ENCODE data around the gene UBXN11. TPM values are rescaled to one million over a fixed set of nuclear protein-coding genes. Genes with fewer than 3 reads are reported as not detected.
"Not testable (repeated sequence)": the region's sequence is repeated elsewhere in the genome, so short reads cannot be mapped to it uniquely, and the experiment has no call there.

Gene UBXN11
- polyA plus RNA-seq, 1 donor from 2014 or later: 11.2 TPM

DNA sequence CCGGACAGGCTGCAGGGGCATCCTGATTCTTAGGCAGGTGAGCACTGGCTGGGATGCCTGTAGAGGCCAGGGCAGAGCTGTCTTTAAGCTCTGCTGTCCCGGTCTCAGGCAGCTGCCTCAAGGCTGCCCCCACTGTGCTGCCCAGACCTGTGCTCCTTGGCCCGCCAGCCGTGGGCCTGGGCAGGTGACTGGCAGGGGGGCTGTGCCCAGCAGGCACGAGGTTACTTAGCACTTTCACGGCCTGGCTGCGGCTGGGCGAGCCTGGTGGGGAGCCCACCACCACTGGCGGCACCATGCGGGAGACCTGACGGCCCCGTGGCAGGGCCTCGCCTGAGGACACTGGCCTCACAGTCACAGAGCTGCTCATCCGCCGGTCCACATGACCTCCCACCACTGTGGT lies 39.3 kb upstream of the UBXN11 start:
- Mint-ChIP-seq H3K27me3 (peaks cover 1% of the 10 kb centered on the region), H3K4me3 (no peak overlapping the region), H3K9me3 (no peaks in the 10 kb centered on the region), H3K4me1 (peaks cover 0 to 1% (median 1%) of the 10 kb centered on the region in 3 donors), H3K27ac (no peak overlapping the region), H3K36me3 (no peaks in the 10 kb centered on the region)

DNA sequence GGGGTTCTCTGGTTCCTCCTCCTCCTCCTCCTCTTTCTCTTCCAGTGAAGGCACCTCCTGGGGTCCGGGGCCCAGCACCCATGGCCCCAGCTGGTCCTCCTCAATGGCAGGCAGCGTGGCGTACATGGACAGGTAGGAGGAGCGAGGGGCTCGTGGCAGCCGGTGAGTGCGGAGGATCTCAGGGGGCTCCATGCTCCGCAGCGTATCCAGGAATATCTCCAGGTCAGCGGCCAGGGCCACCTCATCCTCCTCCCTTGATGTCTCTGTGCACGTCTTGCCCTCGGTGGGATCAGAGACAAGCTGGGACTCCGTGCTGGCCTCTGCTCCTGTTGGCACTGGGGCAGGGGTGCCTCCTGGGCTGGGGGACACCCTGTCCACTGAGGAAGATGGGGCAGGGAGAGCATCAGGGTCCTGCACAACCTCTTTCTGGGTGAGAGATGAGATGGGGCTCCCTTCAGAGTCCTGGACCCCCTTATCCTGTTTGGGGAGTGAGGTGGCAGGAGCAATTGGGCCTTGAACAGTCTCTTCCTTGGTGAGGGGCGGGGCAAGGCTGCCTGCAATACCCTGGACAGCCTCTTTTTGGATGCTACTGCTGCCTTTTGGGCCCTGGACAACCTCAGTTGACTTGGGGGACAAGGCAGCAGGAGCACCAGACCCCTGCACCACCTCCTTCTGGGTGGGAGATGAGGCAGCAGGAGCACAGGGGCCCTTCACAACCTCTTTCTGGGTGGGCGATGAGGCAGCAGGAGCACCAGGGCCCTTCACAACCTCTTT lies 37.9 kb upstream of the UBXN11 start:
- no peak overlapping the region for H3K27ac Mint-ChIP-seq
- H3K4me1 Mint-ChIP-seq: peaks cover 0 to 1% (median 1%) of the 10 kb centered on the region in 3 donors
- no peaks in the 10 kb centered on the region for H3K36me3 Mint-ChIP-seq
- H3K27me3 Mint-ChIP-seq: peaks cover 1% of the 10 kb centered on the region
- no peaks in the 10 kb centered on the region for H3K9me3 Mint-ChIP-seq
- no peak overlapping the region for H3K4me3 Mint-ChIP-seq

DNA sequence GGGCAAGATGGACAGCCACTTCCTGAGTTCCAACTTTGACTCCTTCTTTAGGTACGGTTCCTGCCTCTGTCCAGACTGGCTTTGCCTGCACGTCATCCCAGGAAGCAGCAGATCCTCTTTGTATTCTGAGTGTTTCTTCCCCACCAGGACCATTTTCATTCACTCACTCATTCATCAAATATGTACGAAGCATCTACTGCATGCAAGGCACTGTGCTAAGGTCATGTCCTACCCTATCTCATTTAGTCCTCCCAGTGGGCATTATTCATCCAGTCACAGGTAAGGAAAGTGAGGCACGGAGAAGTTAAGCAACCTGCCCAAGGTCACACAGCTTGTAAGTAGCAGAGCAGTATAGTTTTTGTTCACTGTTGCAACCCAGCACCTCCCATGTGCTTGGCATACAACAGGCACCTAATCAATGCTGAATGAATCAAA lies 33.6 kb upstream of the UBXN11 start:
- Mint-ChIP-seq H3K4me3 (no peak overlapping the region), H3K27me3 (peaks cover 1% of the 10 kb centered on the region), H3K27ac (peak overlapping the region in 1 of 3 donors; percentile 45), H3K36me3 (no peaks in the 10 kb centered on the region), H3K4me1 (peaks cover 0 to 6% (median 4%) of the 10 kb centered on the region in 3 donors), H3K9me3 (no peaks in the 10 kb centered on the region)

DNA sequence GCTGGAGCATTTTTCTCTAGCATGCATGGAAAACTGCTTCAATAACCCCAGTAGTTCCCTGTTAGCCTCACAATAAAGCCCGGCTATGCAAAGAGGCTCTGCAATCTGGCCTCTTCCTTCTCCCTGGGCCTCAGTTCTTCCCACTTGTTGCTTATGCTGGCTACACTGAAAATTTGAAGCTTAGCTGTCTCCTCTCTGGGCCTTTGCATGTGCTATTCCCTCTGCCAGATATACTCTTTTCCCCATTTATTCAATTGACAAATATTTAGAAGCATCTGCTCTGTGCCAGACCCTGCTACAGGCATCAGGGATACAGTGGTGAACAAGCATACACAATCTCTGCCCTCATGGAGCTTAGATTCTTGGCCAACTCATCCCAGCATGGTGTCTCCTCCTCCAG lies 32.2 kb upstream of the UBXN11 start:
- H3K27me3 Mint-ChIP-seq: peaks cover 1% of the 10 kb centered on the region
- H3K4me1 Mint-ChIP-seq: peaks cover 0 to 8% (median 5%) of the 10 kb centered on the region in 3 donors
- H3K36me3 Mint-ChIP-seq: no peaks in the 10 kb centered on the region
- no peaks in the 10 kb centered on the region for H3K9me3 Mint-ChIP-seq
- peak overlapping the region in 1 of 4 donors; percentile 88 for H3K4me3 Mint-ChIP-seq
- peak overlapping the region in 2 of 3 donors; percentile 43 to 59 for H3K27ac Mint-ChIP-seq

DNA sequence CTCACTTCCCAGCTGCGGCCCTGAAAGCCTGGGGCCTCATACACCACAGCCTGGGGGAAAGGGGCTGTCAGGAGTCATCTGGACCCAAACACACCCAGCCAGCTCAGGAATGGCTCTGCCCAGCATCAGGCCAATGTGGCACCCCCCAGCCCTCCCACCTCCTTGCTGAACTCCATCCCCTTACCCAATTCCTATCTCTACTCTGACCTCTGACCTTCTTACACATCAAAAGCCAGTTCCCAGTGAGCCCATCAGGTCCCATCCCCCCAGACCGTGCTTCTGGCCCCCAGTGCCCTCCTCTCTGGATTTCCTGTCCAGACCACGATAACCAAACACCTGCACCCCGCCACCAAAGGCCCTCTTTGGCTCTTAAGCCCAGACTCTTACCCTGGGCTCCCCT lies 31.2 kb upstream of the UBXN11 start:
- Mint-ChIP-seq H3K4me3 (peak overlapping the region; percentile 32 to 88 (median 69)), H3K27ac (no peak overlapping the region), H3K9me3 (no peaks in the 10 kb centered on the region), H3K36me3 (no peaks in the 10 kb centered on the region), H3K4me1 (peaks cover 0 to 8% (median 5%) of the 10 kb centered on the region in 3 donors), H3K27me3 (no peaks in the 10 kb centered on the region)

DNA sequence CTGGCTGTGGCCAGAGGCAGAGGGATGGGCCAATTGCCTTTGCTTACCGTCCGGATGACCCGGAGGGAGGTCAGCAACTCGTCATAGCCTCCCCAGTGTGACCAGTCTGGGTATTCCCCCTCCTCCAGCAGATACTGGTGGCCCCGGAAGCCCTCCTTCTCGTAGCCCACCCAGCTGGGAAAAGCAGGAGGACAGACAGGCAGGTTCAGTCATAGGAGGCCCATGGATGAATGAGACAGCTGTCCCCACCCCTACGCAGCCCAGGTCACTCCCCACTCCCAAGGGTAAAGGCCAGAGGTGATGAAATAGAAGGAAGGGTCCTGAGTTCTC lies 30.7 kb upstream of the UBXN11 start:
- Mint-ChIP-seq H3K9me3 (no peaks in the 10 kb centered on the region), H3K4me1 (peaks cover 0 to 8% (median 5%) of the 10 kb centered on the region in 3 donors), H3K4me3 (peak overlapping the region in 3 of 4 donors; percentile 73 to 97 (median 88)), H3K27me3 (no peaks in the 10 kb centered on the region), H3K27ac (peak overlapping the region in 1 of 3 donors; percentile 32), H3K36me3 (no peaks in the 10 kb centered on the region)

DNA sequence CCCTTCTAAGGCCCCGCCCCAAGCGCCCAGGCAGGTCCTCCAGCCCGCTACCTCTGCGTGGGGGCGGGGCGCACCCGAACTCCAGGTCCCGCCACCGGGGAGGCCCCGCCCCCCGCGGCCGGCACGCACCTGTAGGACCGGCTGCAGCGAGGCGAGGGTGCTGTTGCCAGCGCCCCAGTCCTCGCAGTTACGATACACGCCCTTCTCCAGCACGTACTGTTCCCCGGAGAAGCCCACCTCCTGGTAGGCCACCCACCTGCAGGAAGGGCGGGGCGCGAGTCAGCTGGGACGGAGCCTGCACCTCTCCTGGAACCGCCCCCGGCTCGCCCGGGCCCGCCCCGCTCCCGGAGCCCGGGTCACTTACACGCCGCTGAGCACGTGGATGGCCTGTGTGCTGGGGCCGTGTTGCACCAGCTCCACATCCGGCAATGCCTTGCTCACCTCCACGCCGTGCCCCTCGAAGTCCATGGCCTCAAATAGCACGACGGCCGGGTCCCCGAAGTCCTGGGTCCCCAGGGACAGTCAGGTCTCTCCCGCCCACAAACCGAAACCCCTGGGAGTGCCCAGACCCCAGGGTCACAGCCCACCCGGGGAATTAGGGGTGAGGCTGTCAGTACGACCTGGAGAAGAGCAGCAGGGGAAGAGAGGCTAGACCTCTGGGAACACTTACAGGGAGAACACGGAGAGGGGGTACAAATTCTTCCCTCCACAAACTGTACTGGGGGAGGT lies 30.2 kb upstream of the UBXN11 start:
- H3K4me1 Mint-ChIP-seq: peaks cover 0 to 8% (median 5%) of the 10 kb centered on the region in 3 donors
- H3K27me3 Mint-ChIP-seq: no peaks in the 10 kb centered on the region
- no peaks in the 10 kb centered on the region for H3K9me3 Mint-ChIP-seq
- H3K27ac Mint-ChIP-seq: peak overlapping the region in 1 of 3 donors; percentile 32
- peak overlapping the region; percentile 87 to 97 (median 91) for H3K4me3 Mint-ChIP-seq
- H3K36me3 Mint-ChIP-seq: no peaks in the 10 kb centered on the region

DNA sequence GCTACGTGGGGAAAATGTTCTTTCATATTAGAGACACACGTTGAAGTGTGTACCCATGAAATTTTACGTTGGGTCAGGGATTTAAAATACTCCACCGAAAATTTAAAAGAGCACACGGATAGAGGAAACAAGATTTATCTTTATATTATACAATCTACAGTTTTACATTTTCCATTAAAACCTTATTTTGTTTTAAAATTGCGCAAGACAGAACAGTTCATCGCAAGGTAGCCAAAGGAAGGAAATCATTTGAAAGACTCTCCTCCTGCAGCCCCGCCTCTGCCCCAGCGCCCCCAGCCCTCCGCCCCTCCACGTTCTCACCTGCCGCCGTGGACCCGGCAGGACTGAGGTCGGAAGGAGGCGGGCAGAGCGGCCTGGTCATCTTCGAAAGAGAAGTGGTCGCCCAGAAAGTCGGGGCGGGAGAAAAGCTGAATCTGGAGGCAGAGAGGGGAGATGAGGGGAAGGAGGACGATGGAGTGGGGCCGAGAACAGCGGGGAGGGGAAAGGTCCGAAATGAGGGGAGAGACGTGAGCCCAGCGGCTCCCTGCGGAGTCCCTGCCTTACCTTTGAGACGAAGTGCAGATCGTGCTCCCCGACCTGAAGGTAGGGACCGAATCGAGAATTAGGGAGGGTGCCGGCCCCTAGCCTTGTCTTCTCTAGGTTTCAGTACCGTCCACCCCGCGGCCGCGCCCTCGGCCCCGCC lies 29.5 kb upstream of the UBXN11 start:
- Mint-ChIP-seq H3K36me3 (peaks cover under 1% of the 10 kb centered on the region), H3K27me3 (no peaks in the 10 kb centered on the region), H3K4me3 (peak overlapping the region; percentile 87 to 97 (median 91)), H3K27ac (no peak overlapping the region), H3K4me1 (peaks cover 0 to 8% (median 5%) of the 10 kb centered on the region in 3 donors), H3K9me3 (no peaks in the 10 kb centered on the region)

DNA sequence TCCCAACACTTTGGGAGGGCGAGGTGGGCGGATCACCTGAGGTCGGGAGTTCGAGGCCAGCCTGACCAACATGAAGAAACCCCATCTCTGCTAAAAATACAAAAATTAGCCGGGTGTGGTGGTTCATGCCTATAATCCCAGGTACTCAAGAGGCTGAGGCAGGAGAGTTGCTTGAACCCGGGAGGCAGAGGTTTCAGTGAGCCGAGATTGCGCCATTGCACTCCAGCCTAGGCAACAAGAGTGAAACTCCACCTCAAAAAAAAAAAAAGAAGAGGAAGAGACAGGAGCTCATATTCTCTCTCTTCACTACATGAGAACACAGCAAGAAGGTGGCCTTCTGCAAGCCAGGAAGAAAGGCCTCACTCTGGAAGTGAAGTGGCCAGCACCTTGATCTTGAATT lies 26.9 kb upstream of the UBXN11 start:
- H3K4me3 Mint-ChIP-seq, H3K27me3 Mint-ChIP-seq, H3K9me3 Mint-ChIP-seq, H3K36me3 Mint-ChIP-seq, H3K27ac Mint-ChIP-seq, H3K4me1 Mint-ChIP-seq: not testable (repeated sequence)

DNA sequence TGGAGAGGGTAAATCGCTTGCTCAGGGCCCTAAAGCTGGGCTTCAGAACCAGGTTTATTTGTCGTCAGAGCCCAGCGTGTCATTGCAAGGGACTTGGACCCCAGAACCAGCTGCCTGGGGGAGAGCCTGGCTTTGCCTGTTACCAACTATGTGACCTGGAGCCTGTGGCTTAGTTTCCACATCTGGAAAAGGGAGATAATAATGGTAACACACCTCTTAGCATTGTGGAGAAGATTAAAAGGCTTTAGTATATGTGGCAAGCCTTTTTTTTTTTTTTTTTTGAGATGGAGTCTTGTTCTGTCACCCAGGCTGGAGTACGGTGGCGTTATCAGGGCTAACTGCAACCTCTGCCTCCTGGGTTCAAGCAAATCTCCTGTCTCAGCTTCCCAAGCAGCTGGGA lies 23.8 kb upstream of the UBXN11 start:
- Mint-ChIP-seq H3K9me3 (no peaks in the 10 kb centered on the region), H3K27me3 (no peaks in the 10 kb centered on the region), H3K4me1 (peaks cover 0 to 3% (median 3%) of the 10 kb centered on the region in 3 donors), H3K4me3 (no peak overlapping the region), H3K36me3 (peaks cover 2% of the 10 kb centered on the region), H3K27ac (no peak overlapping the region)

DNA sequence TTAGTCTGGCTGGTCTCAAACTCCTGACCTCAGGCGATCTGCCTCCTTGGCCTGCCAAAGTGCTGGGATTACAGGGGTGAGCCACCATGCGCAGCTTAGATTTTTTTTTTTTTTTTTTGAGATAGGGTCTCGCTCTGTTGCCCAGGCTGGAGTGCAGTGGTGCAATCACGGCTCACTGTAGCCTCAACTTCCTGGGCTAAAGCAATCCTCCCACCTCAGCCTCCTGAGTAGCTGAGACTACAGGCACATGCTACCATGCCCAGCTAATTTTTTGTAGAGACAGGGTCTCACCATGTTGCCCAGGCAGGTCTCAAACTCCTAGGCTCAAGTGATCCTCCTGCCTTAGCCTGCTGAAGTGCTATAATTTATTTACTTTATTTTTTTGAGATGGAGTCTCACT lies 22.9 kb upstream of the UBXN11 start:
- H3K27me3 Mint-ChIP-seq, H3K36me3 Mint-ChIP-seq, H3K4me3 Mint-ChIP-seq, H3K9me3 Mint-ChIP-seq, H3K4me1 Mint-ChIP-seq, H3K27ac Mint-ChIP-seq: not testable (repeated sequence)

DNA sequence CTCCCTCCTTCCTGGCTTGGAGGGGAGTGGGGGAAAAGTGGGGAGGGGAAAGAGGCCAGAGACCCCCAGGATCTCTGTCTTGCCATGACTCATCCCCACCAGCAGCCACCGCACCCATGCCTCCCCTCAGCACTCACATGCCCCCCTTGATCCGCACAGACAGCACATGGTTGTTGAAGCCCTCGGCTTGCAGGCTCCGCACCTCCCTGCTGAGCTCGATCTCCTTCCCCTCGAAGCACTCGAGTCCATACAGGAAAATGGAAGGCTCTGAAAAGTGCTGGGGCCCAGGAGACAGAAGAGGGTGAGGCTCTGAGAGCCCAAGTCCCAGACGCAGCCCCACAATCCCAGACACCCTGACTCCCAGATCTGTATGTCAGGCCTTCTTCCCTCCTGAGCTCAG lies 22.2 kb upstream of the UBXN11 start:
- no peaks in the 10 kb centered on the region for H3K27me3 Mint-ChIP-seq
- H3K4me3 Mint-ChIP-seq: no peak overlapping the region
- no peak overlapping the region for H3K27ac Mint-ChIP-seq
- H3K4me1 Mint-ChIP-seq: peaks cover 0 to 4% (median 0%) of the 10 kb centered on the region in 3 donors
- peaks cover 2% of the 10 kb centered on the region for H3K36me3 Mint-ChIP-seq
- no peaks in the 10 kb centered on the region for H3K9me3 Mint-ChIP-seq

DNA sequence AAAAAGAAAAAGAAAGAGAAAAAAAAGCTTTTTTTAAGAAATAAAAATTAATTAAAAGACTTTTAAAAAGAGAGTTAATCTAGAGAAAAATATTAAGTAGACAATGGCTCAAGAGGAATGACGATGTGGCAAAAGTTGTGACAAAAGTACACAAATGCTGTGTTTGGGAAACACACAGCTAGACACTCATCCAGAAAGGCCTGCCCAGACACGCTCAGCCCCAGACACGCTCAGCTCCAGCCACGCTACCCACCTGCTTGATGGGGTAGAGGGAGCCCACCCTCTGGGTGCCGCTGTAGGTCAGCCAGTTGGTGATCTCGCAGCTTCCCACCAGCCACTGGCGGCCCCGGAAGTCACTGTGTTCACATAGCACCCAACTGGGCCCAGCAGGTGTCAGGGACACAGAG lies 21.5 kb upstream of the UBXN11 start:
- Mint-ChIP-seq H3K9me3 (no peaks in the 10 kb centered on the region), H3K27me3 (no peaks in the 10 kb centered on the region), H3K4me1 (peaks cover 2 to 8% (median 3%) of the 10 kb centered on the region in 3 donors), H3K36me3 (peaks cover 4% of the 10 kb centered on the region), H3K27ac (no peak overlapping the region), H3K4me3 (no peak overlapping the region)

DNA sequence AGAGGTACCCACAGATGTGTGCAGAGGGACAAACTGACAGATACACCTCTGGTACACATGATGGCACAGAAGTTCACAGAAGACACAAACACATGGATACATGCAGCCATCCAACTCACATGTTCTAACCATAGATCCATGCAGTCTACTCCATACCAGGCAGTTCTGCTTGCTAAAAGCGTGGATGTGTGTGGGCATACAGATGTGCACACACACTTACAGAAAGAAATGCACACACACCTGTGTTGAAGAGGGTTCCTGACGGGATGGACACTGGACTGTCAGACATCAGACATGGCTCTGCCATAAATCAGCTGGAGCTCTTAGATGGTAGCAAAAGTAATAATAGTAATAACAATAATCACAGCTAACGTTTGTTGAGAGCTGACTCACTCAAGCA lies 18.1 kb upstream of the UBXN11 start:
- H3K27ac Mint-ChIP-seq: no peak overlapping the region
- no peaks in the 10 kb centered on the region for H3K27me3 Mint-ChIP-seq
- H3K4me1 Mint-ChIP-seq: peaks cover 12 to 26% (median 16%) of the 10 kb centered on the region in 3 donors
- H3K36me3 Mint-ChIP-seq: peaks cover 12% of the 10 kb centered on the region
- H3K9me3 Mint-ChIP-seq: no peaks in the 10 kb centered on the region
- H3K4me3 Mint-ChIP-seq: peak overlapping the region in 1 of 4 donors; percentile 51

DNA sequence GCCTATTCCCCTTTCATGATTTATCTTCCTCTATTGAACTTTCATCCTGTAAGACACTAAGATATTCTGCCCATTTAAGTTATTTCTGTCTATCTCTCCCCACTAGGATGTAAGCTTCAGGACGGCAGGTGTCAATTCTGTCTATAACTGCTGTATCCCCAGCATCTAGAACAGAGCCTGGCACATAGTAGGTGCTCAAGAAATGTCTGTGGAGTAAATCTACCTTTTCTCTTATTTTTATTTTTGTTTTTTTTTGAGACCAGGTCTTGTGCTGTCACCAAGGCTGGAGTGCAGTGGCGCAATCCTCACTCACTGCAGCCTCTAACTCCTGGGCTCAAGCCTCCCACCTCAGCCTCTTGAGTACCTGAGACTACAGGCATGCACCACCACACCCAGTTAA lies 16.9 kb upstream of the UBXN11 start:
- Mint-ChIP-seq H3K4me3 (peak overlapping the region in 2 of 4 donors; percentile 49 to 72), H3K4me1 (peaks cover 12 to 26% (median 16%) of the 10 kb centered on the region in 3 donors), H3K27ac (peak overlapping the region in 1 of 3 donors; percentile 53), H3K36me3 (peaks cover 14% of the 10 kb centered on the region), H3K9me3 (no peaks in the 10 kb centered on the region), H3K27me3 (no peaks in the 10 kb centered on the region)
